GM18498 (cell line): Measurements from ENCODE around the gene HDGF.

Experiments used
- ATAC-seq: cut with Tn5 transposase; IDR thresholded peaks from one replicate; pipeline ENCODE4 v1.9.1; 2021; ENCODE audit warnings: mild to moderate bottlenecking, moderate library complexity; ENCODE audit not compliant: unreplicated experiment

HDGF gene

GRCh38 chr1:156727492-156727891 is 24.0 kb downstream of the HDGF start:
- no peak for ATAC-seq

GRCh38 chr1:156726549-156727226 is 24.8 kb downstream of the HDGF start:
- ATAC-seq: no peak

- peak; percentile 35 for ATAC-seq
These were observed 25.7 kb downstream of the HDGF start for GRCh38 chr1:156725683-156726280.

GRCh38 chr1:156721535-156721934 is 29.9 kb downstream of the HDGF start:
- no peak for ATAC-seq

GRCh38 chr1:156721131-156721530 is 30.3 kb downstream of the HDGF start:
- ATAC-seq: no peak

GRCh38 chr1:156717351-156717750 is 34.1 kb downstream of the HDGF start:
- no peak for ATAC-seq

GRCh38 chr1:156714830-156715229 is 36.6 kb downstream of the HDGF start:
- ATAC-seq: no peak

GRCh38 chr1:156712626-156713025 is 38.8 kb downstream of the HDGF start:
- no peak for ATAC-seq

- no peak for ATAC-seq
These were observed 40.3 kb downstream of the HDGF start for GRCh38 chr1:156711011-156711817.

- ATAC-seq: no peak
These were observed 41.6 kb downstream of the HDGF start for GRCh38 chr1:156709757-156710489.

- no peak for ATAC-seq
These were observed 42.4 kb downstream of the HDGF start for GRCh38 chr1:156709031-156709430.

- ATAC-seq: no peak
These were observed 43.2 kb downstream of the HDGF start for GRCh38 chr1:156708218-156708661.

GRCh38 chr1:156707417-156708217 is 43.9 kb downstream of the HDGF start:
- no peak for ATAC-seq

- ATAC-seq: no peak
These were observed 44.6 kb downstream of the HDGF start for GRCh38 chr1:156706657-156707416.

GRCh38 chr1:156705918-156706656 is 45.4 kb downstream of the HDGF start:
- ATAC-seq: no peak

GRCh38 chr1:156705321-156705917 is 46.1 kb downstream of the HDGF start, which contains the start of gene CRABP2:
CRABP2 (minus strand) TSS chr1:156705583; CDS start chr1:156705446, 137 bp downstream.
- no peak for ATAC-seq

GRCh38 chr1:156704930-156705320 is 46.5 kb downstream of the HDGF start:
- ATAC-seq: no peak

- no peak for ATAC-seq
These were observed 47.2 kb downstream of the HDGF start for GRCh38 chr1:156704166-156704711.
